Measurements from ENCODE around the gene OR51V1.

The OR51V1 gene

DNA sequence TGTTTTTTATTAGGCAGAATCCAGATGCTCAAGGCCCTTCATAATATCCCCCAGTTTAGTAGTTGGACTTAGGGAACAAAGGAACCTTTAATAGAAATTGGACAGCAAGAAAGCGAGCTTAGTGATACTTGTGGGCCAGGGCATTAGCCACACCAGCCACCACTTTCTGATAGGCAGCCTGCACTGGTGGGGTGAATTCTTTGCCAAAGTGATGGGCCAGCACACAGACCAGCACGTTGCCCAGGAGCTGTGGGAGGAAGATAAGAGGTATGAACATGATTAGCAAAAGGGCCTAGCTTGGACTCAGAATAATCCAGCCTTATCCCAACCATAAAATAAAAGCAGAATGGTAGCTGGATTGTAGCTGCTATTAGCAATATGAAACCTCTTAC is 25.0 kb upstream of the OR51V1 start:
- Histone ChIP-seq H3K4me1 (no peaks in the 10 kb centered on the region), H3K9me3 (no peaks in the 10 kb centered on the region), H3K36me3 (replicated peaks) (no peaks in the 10 kb centered on the region), H3K27me3 (ENCODE audit: low read depth) (no peaks in the 10 kb centered on the region), H3K4me3 (no peak overlapping the region)
- DNase-seq (ENCODE audit: low spot score in 2 of 2): no peak
- in situ Hi-C loops (cut with MboI; ENCODE audit: low sequenced_read_pairs): no loop called here

DNA sequence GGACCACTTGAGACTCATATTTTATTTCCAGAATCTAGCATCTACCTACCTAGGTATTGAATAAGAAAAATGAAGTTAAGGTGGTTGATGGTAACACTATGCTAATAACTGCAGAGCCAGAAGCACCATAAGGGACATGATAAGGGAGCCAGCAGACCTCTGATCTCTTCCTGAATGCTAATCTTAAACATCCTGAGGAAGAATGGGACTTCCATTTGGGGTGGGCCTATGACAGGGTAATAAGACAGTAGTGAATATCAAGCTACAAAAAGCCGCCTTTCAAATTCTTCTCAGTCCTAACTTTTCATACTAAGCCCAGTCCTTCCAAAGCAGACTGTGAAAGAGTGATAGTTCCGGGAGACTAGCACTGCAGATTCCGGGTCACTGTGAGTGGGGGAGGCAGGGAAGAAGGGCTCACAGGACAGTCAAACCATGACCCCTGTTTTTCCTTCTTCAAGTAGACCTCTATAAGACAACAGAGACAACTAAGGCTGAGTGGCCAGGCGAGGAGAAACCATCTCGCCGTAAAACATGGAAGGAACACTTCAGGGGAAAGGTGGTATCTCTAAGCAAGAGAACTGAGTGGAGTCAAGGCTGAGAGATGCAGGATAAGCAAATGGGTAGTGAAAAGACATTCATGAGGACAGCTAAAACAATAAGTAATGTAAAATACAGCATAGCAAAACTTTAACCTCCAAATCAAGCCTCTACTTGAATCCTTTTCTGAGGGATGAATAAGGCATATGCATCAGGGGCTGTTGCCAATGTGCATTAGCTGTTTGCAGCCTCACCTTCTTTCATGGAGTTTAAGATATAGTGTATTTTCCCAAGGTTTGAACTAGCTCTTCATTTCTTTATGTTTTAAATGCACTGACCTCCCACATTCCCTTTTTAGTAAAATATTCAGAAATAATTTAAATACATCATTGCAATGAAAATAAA is 24.3 kb upstream of the OR51V1 start:
- no peak for DNase-seq (ENCODE audit: low spot score in 2 of 2)
- in situ Hi-C loops (cut with MboI; ENCODE audit: low sequenced_read_pairs): no loop called here
- no peaks in the 10 kb centered on the region for H3K4me1 ChIP-seq

DNA sequence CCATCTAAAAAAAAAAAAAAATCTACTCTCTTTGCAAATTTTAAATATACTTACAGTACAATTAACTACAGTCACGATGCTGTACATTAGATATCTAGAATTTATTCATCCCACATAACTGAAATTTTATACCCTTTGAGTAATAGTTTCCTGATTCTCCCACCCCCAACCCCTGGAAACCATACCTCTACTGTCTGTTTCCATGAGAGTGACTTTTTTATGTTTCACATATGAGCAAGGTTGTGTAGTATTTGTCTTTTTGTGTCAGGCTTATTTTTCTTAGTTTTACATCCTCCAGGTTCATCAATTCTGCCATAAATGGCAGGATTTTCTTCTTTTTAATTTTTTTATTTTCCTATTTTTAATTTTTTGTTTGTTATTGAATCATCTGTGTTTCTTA is 23.2 kb upstream of the OR51V1 start:
- H3K9me3 ChIP-seq: no peaks in the 10 kb centered on the region
- H3K4me1 ChIP-seq: no peaks in the 10 kb centered on the region
- no peaks in the 10 kb centered on the region for H3K36me3 ChIP-seq (replicated peaks)
- DNase-seq (ENCODE audit: low spot score in 2 of 2): no peak
- H3K27me3 ChIP-seq (ENCODE audit: low read depth): no peaks in the 10 kb centered on the region
- H3K4me3 ChIP-seq: no peak overlapping the region
- in situ Hi-C loops (cut with MboI; ENCODE audit: low sequenced_read_pairs): no loop called here

More for the DNA sequence above, 24.3 kb upstream of the OR51V1 start:
- no peaks in the 10 kb centered on the region for H3K27me3 ChIP-seq (ENCODE audit: low read depth)
- no peaks in the 10 kb centered on the region for H3K36me3 ChIP-seq (replicated peaks)
- H3K9me3 ChIP-seq: no peaks in the 10 kb centered on the region
- no peak overlapping the region for H3K4me3 ChIP-seq

DNA sequence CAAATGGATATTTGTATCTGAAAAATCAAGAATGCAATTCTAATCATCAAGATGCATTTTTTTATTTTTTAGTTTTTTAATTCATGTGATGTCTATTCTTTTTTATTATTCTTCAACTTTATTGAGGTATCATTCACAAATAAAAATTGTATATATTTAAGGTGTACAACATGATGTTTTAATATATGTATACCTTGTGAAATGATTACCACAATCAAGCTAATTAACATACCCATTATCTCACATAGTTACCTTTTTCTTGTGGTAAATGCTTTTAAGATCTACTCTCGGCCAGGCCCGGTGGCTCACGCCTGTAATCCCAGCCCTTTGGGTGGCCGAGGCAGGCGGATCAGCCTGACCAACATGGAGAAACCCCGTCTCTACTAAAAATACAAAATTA is 22.7 kb upstream of the OR51V1 start:
- Histone ChIP-seq H3K9me3 (no peaks in the 10 kb centered on the region), H3K36me3 (replicated peaks) (no peaks in the 10 kb centered on the region), H3K27me3 (ENCODE audit: low read depth) (no peaks in the 10 kb centered on the region), H3K4me1 (no peaks in the 10 kb centered on the region), H3K4me3 (no peak overlapping the region)
- in situ Hi-C loops (cut with MboI; ENCODE audit: low sequenced_read_pairs): no loop called here
- DNase-seq (ENCODE audit: low spot score in 2 of 2): no peak

DNA sequence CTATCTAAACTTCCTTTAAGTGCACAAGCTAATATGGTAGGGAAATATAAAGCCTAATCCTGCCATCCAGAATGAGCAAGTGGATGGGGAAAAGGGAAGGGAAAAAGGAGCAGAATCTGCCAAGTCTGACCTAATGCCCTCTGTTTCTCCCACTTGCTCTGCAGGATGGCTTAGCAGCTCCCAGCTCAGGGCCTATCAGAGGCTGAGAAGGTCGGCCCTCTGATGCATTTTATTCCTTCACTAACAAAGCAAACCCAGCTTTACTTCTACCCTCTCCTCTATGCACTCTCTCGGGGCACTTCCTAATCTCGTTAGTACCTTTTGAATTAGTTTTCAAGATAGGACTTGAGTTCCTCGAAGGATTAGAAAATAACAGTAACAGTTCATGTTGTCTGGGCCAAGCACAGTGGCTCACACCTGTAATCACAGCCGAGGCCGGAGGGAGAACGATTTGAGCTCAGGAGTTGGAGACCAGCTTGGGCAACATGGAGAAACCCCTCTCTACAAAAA is 9.9 kb upstream of the OR51V1 start:
- Histone ChIP-seq H3K9me3 (no peaks in the 10 kb centered on the region), H3K36me3 (replicated peaks) (no peaks in the 10 kb centered on the region), H3K4me3 (no peak overlapping the region), H3K4me1 (no peaks in the 10 kb centered on the region), H3K27me3 (ENCODE audit: low read depth) (no peaks in the 10 kb centered on the region)
- in situ Hi-C loops (cut with MboI; ENCODE audit: low sequenced_read_pairs): no loop called here
- no peak for DNase-seq (ENCODE audit: low spot score in 2 of 2)

DNA sequence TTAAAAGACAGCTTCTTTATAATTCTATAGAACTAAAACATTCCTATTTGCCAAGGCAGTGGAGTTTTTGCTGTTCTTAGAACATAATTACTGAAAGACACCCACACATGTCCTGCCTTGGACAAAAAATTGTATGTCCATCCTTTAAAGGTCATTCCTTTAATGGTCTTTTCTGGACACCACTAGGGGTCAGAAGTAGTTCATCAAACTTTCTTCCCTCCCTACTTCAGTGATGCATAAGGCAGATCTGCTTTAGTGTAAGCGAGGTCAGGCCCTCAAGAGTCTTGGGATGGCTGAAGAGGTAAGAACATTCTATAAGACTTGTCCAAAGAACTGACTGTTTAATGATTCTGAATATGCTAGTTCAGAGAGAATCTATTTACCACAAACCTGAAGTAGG is 4.3 kb upstream of the OR51V1 start:
- Histone ChIP-seq H3K9me3 (no peaks in the 10 kb centered on the region), H3K27me3 (ENCODE audit: low read depth) (no peaks in the 10 kb centered on the region), H3K4me3 (no peak overlapping the region), H3K36me3 (replicated peaks) (no peaks in the 10 kb centered on the region), H3K4me1 (no peaks in the 10 kb centered on the region)
- peak in 1 of 2 experiments; percentile 4 for DNase-seq (ENCODE audit: low spot score in 2 of 2)
- in situ Hi-C loops (cut with MboI; ENCODE audit: low sequenced_read_pairs): no loop called here

DNA sequence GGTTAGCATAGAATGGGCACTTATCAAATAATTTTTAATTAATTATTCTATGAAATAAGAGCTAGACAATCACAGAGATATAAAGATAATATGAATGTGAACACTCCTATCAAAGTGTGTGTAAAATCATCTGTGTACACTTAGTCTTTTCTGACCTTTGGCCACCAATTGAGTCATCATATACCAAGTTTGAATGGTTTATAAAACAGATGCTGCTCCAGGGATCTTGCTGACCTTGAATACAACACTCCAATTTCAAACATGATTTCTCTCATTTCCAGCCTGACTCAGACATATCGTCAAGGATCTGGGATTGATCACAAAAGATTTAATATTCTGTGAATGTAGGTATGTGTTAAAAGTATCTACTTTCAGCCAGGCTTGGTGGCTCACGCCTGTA is 2.9 kb upstream of the OR51V1 start:
- H3K4me1 ChIP-seq: no peaks in the 10 kb centered on the region
- H3K4me3 ChIP-seq: no peak overlapping the region
- no peaks in the 10 kb centered on the region for H3K36me3 ChIP-seq (replicated peaks)
- no peak for DNase-seq (ENCODE audit: low spot score in 2 of 2)
- in situ Hi-C loops (cut with MboI; ENCODE audit: low sequenced_read_pairs): no loop called here
- H3K27me3 ChIP-seq (ENCODE audit: low read depth): no peaks in the 10 kb centered on the region
- H3K9me3 ChIP-seq: no peaks in the 10 kb centered on the region

DNA sequence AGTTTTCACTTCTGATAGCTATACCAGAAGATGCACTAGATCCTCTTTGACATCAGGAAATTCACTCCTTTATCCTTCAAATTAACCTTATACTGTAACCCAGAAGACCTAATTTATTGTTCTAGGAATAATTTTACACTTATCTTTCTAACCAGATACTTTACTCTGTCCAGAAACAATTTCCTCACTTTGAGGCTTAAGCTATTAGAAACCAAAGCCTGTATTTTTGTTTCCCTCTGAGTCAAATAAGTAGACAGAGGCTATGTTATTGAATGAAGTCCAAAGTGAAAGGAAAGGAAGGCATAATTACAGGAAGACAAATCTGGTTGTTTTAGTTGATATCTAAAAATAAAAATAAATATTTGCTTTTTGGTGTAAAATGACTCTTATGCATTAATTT is 2.2 kb downstream of the OR51V1 start:
- no peaks in the 10 kb centered on the region for H3K36me3 ChIP-seq (replicated peaks)
- H3K4me1 ChIP-seq: no peaks in the 10 kb centered on the region
- H3K4me3 ChIP-seq: no peak overlapping the region
- in situ Hi-C loops (cut with MboI; ENCODE audit: low sequenced_read_pairs): no loop called here
- no peaks in the 10 kb centered on the region for H3K27me3 ChIP-seq (ENCODE audit: low read depth)
- DNase-seq (ENCODE audit: low spot score in 2 of 2): no peak
- H3K9me3 ChIP-seq: no peaks in the 10 kb centered on the region

DNA sequence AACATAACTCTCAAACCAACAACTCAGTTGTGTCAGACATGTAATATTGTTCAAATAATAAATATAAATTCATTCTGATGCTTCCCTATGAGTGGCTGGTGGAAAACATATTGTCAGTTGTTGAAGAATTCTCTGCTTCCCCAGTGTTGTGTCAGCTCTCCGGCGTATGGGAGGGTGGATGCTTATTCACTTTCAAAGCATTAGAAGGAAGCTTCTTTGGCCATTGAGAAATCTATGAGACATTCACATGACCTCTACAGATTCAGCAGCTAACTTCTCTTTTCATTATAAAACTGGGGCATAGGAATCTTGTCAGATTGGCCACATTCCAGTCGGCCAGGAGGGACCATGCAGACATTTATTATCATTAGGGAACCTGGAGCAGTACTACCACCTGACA is 2.9 kb downstream of the OR51V1 start:
- H3K9me3 ChIP-seq: no peaks in the 10 kb centered on the region
- no peak for DNase-seq (ENCODE audit: low spot score in 2 of 2)
- in situ Hi-C loops (cut with MboI; ENCODE audit: low sequenced_read_pairs): no loop called here
- no peaks in the 10 kb centered on the region for H3K27me3 ChIP-seq (ENCODE audit: low read depth)
- H3K4me1 ChIP-seq: no peaks in the 10 kb centered on the region
- no peak overlapping the region for H3K4me3 ChIP-seq
- H3K36me3 ChIP-seq (replicated peaks): no peaks in the 10 kb centered on the region

DNA sequence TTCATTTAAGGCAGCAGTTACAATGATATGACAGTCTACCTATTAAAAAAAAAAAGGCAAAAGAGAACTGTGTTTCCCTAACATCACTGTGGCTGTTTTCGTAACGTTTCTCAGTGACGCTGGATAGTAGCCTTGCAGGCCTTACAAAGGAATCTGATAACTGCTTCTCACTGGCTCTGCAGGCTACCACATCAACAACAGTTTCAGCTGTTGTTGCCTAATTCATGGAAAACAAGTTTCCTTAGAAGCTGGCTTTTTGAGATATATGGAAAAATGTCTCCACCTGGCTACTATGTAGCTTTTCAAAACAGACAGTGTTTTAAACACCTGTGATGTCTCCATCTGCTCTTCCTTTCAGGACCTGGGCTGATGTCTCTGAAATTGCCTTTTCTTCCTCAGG is 3.8 kb downstream of the OR51V1 start:
- H3K4me1 ChIP-seq: no peaks in the 10 kb centered on the region
- DNase-seq (ENCODE audit: low spot score in 2 of 2): no peak
- H3K4me3 ChIP-seq: no peak overlapping the region
- in situ Hi-C loops (cut with MboI; ENCODE audit: low sequenced_read_pairs): no loop called here
- no peaks in the 10 kb centered on the region for H3K27me3 ChIP-seq (ENCODE audit: low read depth)
- no peaks in the 10 kb centered on the region for H3K36me3 ChIP-seq (replicated peaks)
- H3K9me3 ChIP-seq: no peaks in the 10 kb centered on the region

DNA sequence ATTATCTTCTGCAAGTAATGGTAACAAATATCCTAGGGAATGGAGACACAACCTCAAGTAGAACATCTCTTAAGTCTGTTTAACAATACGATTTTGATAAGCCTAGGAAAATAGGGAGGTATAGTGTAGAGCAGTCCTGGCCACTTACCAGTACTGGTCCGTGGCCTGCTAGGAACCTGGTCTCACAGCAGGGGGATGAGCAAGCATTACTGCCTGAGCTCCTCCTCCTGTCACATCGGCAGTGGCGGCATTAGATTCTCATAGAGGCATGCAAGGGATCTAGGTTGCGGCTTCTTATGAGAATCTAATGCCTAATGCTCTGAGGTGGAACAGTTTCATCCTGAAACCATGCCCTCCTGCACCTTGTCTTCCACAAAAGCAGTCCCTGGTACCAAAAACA is 4.4 kb downstream of the OR51V1 start:
- no peak for DNase-seq (ENCODE audit: low spot score in 2 of 2)
- Histone ChIP-seq H3K36me3 (replicated peaks) (no peaks in the 10 kb centered on the region), H3K4me1 (no peaks in the 10 kb centered on the region), H3K27me3 (ENCODE audit: low read depth) (no peaks in the 10 kb centered on the region), H3K4me3 (no peak overlapping the region), H3K9me3 (no peaks in the 10 kb centered on the region)
- in situ Hi-C loops (cut with MboI; ENCODE audit: low sequenced_read_pairs): no loop called here

DNA sequence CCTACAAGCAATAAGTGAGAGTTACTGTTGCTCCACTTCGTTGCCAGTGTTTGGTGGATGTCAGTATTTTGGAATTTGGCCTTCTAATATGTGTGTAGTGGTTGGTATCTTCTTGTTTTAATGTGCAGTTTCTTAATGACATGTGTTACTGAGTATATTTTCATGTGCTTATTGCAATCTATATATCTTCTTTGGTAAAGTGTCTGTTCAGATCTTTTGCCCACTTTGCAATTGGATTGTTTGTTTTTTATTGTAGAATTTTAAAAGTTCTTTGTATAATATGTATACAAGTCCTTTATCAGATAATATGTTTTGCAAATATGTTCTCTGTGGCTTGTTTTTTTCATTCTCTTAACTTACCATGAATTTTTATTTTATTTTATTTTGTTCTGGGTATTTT is 7.7 kb downstream of the OR51V1 start:
- Histone ChIP-seq H3K9me3 (no peaks in the 10 kb centered on the region), H3K4me1 (no peaks in the 10 kb centered on the region), H3K4me3 (no peak overlapping the region), H3K27me3 (ENCODE audit: low read depth) (no peaks in the 10 kb centered on the region), H3K36me3 (replicated peaks) (no peaks in the 10 kb centered on the region)
- DNase-seq (ENCODE audit: low spot score in 2 of 2): no peak
- in situ Hi-C loops (cut with MboI; ENCODE audit: low sequenced_read_pairs): no loop called here

DNA sequence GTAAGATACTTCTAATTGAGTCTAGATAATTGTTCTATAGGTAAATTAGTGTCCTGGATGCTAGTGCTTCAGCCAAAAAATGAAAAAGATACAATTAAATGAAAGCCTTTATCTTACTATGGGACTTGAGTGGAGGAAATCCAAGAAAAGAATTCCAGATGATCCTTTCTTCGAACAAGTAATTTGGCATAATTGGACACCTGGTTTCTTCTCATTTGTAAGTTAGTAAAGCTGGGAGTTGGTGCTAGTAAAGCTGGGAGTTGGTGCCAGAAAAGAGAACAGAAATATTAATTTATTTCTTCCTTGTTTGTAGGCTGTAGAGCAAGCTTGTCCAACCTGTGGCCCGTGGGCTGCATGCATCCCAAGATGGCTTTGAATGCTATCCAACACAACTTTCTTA is 12.3 kb downstream of the OR51V1 start:
- H3K9me3 ChIP-seq: no peaks in the 10 kb centered on the region
- no peaks in the 10 kb centered on the region for H3K4me1 ChIP-seq
- in situ Hi-C loops (cut with MboI; ENCODE audit: low sequenced_read_pairs): no loop called here
- no peaks in the 10 kb centered on the region for H3K27me3 ChIP-seq (ENCODE audit: low read depth)
- H3K4me3 ChIP-seq: no peak overlapping the region
- DNase-seq (ENCODE audit: low spot score in 2 of 2): no peak
- no peaks in the 10 kb centered on the region for H3K36me3 ChIP-seq (replicated peaks)

DNA sequence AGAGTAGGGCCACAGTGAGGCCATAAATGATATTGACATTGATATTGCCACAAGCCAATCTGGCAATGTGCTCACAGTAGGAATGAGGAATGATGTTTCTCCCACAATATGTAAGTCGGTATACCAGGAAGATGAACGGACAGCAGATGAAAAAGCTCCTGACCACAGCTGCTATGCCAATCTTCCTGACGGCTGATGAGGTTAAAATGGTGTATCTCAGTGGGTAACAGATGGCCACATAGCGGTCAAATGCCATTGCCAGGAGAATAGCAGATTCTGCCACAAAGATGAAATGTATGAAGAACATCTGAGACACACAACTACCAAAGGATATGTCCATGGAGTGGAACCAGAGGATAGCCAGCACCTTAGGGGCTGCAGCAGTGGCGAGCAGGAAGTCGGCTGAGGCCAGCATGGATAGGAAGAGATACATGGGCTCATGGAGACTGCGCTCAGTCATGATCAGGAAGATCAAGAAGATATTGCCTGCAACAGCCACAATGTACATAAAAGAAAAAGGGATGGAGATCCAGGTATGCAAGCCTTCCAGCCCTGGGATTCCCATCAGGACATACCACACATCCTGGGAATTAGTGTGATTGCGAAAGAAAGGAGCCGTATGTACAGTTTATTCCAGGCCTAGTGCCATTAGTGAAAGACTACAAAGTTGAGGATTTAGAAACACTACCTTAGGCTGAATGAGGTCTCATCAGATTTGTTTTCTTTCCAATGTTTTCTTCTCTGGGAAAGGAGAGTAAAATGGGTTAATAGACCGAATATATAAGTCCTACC is 22.2 kb downstream of the OR51V1 start:
- H3K27me3 ChIP-seq (ENCODE audit: low read depth): no peaks in the 10 kb centered on the region
- no peaks in the 10 kb centered on the region for H3K4me1 ChIP-seq
- H3K36me3 ChIP-seq (replicated peaks): no peaks in the 10 kb centered on the region
- DNase-seq (ENCODE audit: low spot score in 2 of 2): no peak
- H3K9me3 ChIP-seq: no peaks in the 10 kb centered on the region
- in situ Hi-C loops (cut with MboI; ENCODE audit: low sequenced_read_pairs): no loop called here
- no peak overlapping the region for H3K4me3 ChIP-seq
